Left kidney (tissue), 2 donors: Measurements from ENCODE around the gene FZD8. TPM values are rescaled to one million over a fixed set of nuclear protein-coding genes. Genes with fewer than 3 reads are reported as not detected.

Experiments used
- DNase-seq: peaks from one replicate; pipeline ENCODE4 v3.0.0-alpha.2; 2013
- polyA plus RNA-seq: library from polyadenylated mRNA; unstranded; fragments of 120-200 nt; gene quantifications from one replicate; pipeline ENCODE4 v1.2.1, GENCODE V29; 2013; ENCODE audit not compliant: insufficient read length

FZD8 gene
- polyA plus RNA-seq, 1 donor, result 10.5 TPM

GRCh38 chr10:35608328-35608672, 33.8 kb downstream of the FZD8 start:
- no peak for DNase-seq

- DNase-seq, result no peak
Observed at GRCh38 chr10:35607475-35608327, 34.4 kb downstream of the FZD8 start.

GRCh38 chr10:35606430-35606829, 35.7 kb downstream of the FZD8 start:
- no peak for DNase-seq

DNA sequence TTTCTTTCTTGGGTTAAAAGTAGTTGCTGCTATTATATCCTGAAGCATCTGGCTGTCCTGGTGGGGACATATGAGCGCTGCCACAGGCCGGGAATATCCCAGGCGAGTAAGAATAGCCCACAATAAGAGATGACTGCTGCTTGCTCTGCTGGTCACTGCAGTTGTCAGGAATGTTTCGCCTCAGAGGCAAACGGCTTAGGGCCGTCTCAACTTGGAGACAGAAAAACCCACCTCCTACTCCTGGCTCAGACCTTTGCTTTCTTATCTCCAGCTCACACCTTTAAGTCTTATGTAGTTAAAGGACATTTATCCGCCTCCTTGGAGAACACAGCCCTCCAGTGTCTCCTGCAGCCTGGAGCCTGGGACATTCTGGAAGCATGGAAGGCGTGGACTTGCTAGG, 36.9 kb downstream of the FZD8 start, which contains the start of gene GJD4:
Gene GJD4, plus strand, starts transcription at position 151 of the 400 bp plus-strand sequence. Its CDS starts 227 bp downstream, at position 378.
- DNase-seq, result no peak

DNA sequence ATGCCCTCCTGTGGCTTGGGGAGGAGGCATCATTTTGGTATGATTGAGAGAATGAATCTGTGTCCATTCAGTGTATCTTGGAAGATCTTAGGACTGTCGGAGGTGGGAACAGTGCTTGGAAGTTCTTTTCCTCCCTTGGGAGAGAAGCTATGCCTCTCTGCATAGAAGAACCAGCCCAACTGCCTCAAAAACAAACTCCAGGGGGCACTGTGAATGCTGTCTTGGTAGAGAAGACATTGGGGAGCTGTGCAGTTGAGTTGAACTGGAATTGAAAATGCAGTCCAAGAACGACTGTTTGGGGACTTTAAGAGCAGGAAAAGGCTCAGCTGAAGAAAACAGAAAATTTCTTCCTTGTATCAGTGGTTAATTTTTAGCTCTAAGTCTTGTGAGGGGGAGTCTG, 41.9 kb downstream of the FZD8 start:
- DNase-seq, result no peak

DNA sequence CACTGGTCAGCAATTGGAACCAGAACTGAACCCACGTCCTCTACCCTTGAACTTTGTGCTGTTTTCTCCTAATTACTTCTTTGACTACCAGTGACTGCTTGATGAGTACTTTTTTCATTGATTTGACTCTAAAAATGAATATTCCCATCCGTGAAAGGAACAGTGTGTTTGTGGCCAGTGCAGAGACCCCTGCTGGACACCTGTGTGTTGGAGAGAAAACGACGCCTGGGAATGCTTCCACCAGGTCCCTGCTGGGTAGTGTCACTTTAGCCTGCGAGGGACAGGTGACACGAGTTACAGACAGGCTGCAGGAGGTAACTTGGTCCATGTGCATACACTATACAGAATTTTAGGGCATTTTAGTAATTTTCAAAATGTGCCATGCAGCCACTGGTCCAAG, 43.7 kb downstream of the FZD8 start:
- no peak for DNase-seq

- DNase-seq, result no peak
Observed at GRCh38 chr10:35595106-35595505, 47.0 kb downstream of the FZD8 start.

GRCh38 chr10:35594115-35595079, 47.7 kb downstream of the FZD8 start:
- DNase-seq, result no peak

GRCh38 chr10:35592441-35592840, 49.7 kb downstream of the FZD8 start:
- DNase-seq, result no peak

- no peak for DNase-seq
Observed at GRCh38 chr10:35588836-35589235, 53.3 kb downstream of the FZD8 start.

Other genes starting within 250 kb of the FZD8 start
- 0.13 TPM for gene GJD4, start 37.0 kb downstream of the FZD8 start, polyA plus RNA-seq